OCI-LY1 (cell line): ENCODE measurements around the gene UNC5A.

ENCODE experiments used
- CTCF ChIP-seq: fragments of 200-600 bp; sonication (generic), shearing (Covaris generic); IDR thresholded peaks from 2 replicates; pipeline ENCODE4 v1.5.1; 2017; ENCODE audit warnings: mild to moderate bottlenecking, antibody characterized with exemption, low read length, moderate library complexity, mixed read lengths
- EZH2 ChIP-seq: fragments of 200-600 bp; sonication (generic), shearing (Covaris generic); IDR thresholded peaks from 2 replicates; pipeline ENCODE4 v1.8.0; 2017; ENCODE audit warnings: borderline replicate concordance, mixed run types, mild to moderate bottlenecking, antibody characterized with exemption, low read length, moderate library complexity, mixed read lengths

GRCh38 chr5:176862330-176862995 lies 52.1 kb downstream of the UNC5A start:
- TF ChIP-seq CTCF (no peak), EZH2 (no peak)
